CD8-positive, alpha-beta memory T cell (primary cell): ENCODE measurements around the gene CSNK2A2. TPM values are rescaled to one million over a fixed set of nuclear protein-coding genes. Genes with fewer than 3 reads are reported as not detected.

Experiments used
- CTCF ChIA-PET: fragments of 350-600 bp; sonication (Branson Sonifier 250); formaldehyde crosslinking; loops from one replicate; lab custom pipeline; 2021; ENCODE audit warnings: antibody characterized with exemption; lab: Charles Lee
- POLR2A ChIA-PET: fragments of 350-600 bp; sonication (Branson Sonifier 250); formaldehyde crosslinking; loops from one replicate; lab custom pipeline; 2021; ENCODE audit warnings: antibody characterized with exemption; lab: Charles Lee
- DNase-seq, 5 donors: peaks; one replicate each; pipeline versions ENCODE4 v3.0.0 to v3.0.0-alpha.2; 2020 to 2022; ENCODE audit warnings: mixed read lengths in 1 of 5
- H3K27ac ChIP-seq: one replicate; pipeline ENCODE4 v1.7.0; 2013; ENCODE audit warnings: low read depth, mild to moderate bottlenecking, low read length, moderate library complexity
- H3K27me3 ChIP-seq: 2 replicates; pipeline ENCODE4 v1.7.0; 2013; ENCODE audit warnings: low read length, mild to moderate bottlenecking; ENCODE audit not compliant: insufficient read depth, poor library complexity, severe bottlenecking
- H3K36me3 ChIP-seq: 2 replicates; pipeline ENCODE4 v1.7.0; 2013; ENCODE audit warnings: mild to moderate bottlenecking, low read length, moderate library complexity; ENCODE audit not compliant: insufficient read depth
- H3K4me1 ChIP-seq: 2 replicates; pipeline ENCODE4 v1.7.0; 2013; ENCODE audit warnings: mild to moderate bottlenecking, low read length, moderate library complexity; ENCODE audit not compliant: insufficient read depth
- H3K4me3 ChIP-seq: 2 replicates; pipeline ENCODE4 v1.7.0; 2013; ENCODE audit warnings: mild to moderate bottlenecking, low read length
- H3K9me3 ChIP-seq: 2 replicates; pipeline ENCODE4 v1.7.0; 2013; ENCODE audit warnings: mild to moderate bottlenecking, low read length
- H3K27ac Mint-ChIP-seq, 8 donors: one replicate each; pipeline ENCODE4 v1.8.0; 2020 to 2021; ENCODE audit warnings: mixed read lengths in 8 of 8, mild to moderate bottlenecking in 6 of 8, inconsistent platforms in 3 of 8, moderate library complexity in 3 of 8
- H3K27me3 Mint-ChIP-seq, 2 donors: one replicate each; pipeline ENCODE4 v1.8.0; 2020 to 2021; ENCODE audit warnings: mixed read lengths in 2 of 2, mild to moderate bottlenecking in 1 of 2, moderate library complexity in 1 of 2
- H3K36me3 Mint-ChIP-seq, 3 donors: one replicate each; pipeline ENCODE4 v1.8.0; 2020 to 2021; ENCODE audit warnings: mixed read lengths in 3 of 3, inconsistent platforms in 1 of 3, mild to moderate bottlenecking in 1 of 3
- H3K4me1 Mint-ChIP-seq, 3 donors: one replicate each; pipeline ENCODE4 v1.8.0; 2020 to 2021; ENCODE audit warnings: mixed read lengths in 3 of 3, inconsistent platforms in 1 of 3, mild to moderate bottlenecking in 1 of 3
- H3K4me3 Mint-ChIP-seq, 7 donors: one replicate each; pipeline ENCODE4 v1.8.0; 2020 to 2021; ENCODE audit warnings: mixed read lengths in 7 of 7, mild to moderate bottlenecking in 6 of 7, moderate library complexity in 4 of 7, inconsistent platforms in 2 of 7
- H3K9me3 Mint-ChIP-seq, 5 donors: one replicate each; pipeline ENCODE4 v1.8.0; 2020 to 2022; ENCODE audit warnings: mixed read lengths in 5 of 5, mild to moderate bottlenecking in 3 of 5, moderate library complexity in 2 of 5, inconsistent platforms in 1 of 5
- polyA plus RNA-seq: library from polyadenylated mRNA; unstranded; fragments of 300-500 nt; fragmentation: Illumina TruSeq; gene quantifications from one replicate; pipeline ENCODE4 v1.2.3, GENCODE V29; 2021
- total RNA-seq, 2 experiments: library from RNA; stranded (reverse); gene quantifications; one replicate each; pipeline ENCODE4 v1.2.3, GENCODE V29; 2021

CSNK2A2 gene
- total and polyA plus RNA-seq, 3 experiments from 2014 or later: 11.1 to 99.9 (median 99.1) TPM

DNA sequence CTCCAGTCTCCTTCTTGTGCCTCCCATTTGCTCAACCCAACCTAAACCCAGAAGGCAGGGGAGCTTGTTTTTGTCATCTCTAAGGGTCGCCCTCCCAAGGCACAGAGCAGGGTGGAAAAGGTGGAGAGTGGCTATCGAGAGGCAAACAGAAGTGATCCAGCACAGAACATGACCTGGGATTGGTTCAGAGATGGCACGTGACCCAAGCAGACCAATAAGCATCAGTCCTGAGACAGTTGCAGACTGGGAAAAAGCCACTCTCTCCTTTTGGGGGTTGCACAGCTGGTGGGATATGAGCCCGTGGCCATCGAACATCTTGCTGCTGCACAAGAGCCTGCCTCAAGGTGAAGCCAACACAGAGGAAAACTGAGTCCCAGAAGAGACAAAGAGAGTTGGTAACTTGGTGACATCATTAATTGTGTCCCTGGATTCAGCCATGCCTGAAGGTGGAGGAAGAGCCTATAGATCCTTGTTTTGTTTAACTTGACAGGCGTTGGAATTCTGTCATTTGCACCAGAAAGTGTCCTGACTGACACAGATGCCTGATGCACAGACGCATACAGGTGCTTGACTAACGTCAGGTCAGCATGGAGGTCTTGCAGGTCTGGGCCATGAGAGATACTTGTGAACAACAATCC is 28.2 kb upstream of the CSNK2A2 start:
- no peaks in the 10 kb centered on the region for H3K9me3 Mint-ChIP-seq
- no peak overlapping the region for H3K27ac Mint-ChIP-seq
- ChIA-PET POLR2A (no interaction called here), CTCF (no interaction called here)
- no peak for DNase-seq
- H3K36me3 Mint-ChIP-seq: peaks cover 0 to 9% (median 0%) of the 10 kb centered on the region in 3 donors
- H3K9me3 ChIP-seq: no peaks in the 10 kb centered on the region
- no peak overlapping the region for H3K27ac ChIP-seq
- peaks cover 29 to 30% of the 10 kb centered on the region in 2 donors for H3K27me3 Mint-ChIP-seq
- no peak overlapping the region for H3K4me3 ChIP-seq
- H3K4me3 Mint-ChIP-seq: no peak overlapping the region
- H3K4me1 ChIP-seq: no peaks in the 10 kb centered on the region
- H3K4me1 Mint-ChIP-seq: no peaks in the 10 kb centered on the region
- no peaks in the 10 kb centered on the region for H3K27me3 ChIP-seq
- no peaks in the 10 kb centered on the region for H3K36me3 ChIP-seq

DNA sequence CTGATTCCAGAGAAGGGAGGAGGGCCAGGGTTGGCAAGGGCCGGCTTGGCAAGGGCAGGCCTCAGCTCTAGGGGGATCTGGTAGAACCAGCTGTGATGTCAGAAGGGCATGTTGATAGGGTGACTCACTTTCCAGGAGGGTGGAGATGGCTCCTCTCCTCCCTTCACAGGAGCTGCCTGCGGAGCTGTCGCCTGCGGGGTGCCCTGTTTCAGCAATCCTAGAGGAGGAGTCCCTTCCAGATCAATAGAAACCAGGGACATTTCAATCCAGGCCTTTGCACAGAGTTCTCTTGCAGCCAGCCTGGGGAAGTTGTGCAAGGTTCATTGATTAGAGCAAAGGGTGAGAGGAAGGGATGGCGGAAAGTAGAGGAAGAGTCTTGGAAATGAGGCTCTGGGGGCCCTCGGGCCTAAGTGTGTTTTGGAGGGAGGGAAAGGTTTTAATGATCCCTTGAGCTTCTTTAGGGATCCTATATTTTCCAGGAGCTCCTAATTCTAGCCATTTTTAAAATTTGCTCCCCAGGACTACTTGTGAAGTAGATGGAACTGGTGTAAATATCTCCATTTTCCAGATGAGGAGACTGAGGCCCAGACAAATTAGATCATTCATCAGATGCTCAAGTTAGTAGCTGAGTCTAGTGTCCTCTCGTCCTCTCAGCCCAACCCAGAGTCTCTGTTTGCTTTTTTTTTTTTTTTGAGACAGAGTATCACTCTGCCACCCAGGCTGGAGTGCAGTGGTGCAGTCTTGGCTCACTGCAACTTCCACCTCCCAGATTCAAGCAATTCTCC is 24.8 kb upstream of the CSNK2A2 start:
- Histone ChIP-seq H3K4me1 (no peaks in the 10 kb centered on the region), H3K27ac (no peak overlapping the region), H3K36me3 (no peaks in the 10 kb centered on the region), H3K9me3 (no peaks in the 10 kb centered on the region), H3K4me3 (no peak overlapping the region), H3K27me3 (peaks cover 4% of the 10 kb centered on the region)
- ChIA-PET POLR2A (no interaction called here), CTCF (no interaction called here)
- H3K9me3 Mint-ChIP-seq: peaks cover 0 to 5% (median 0%) of the 10 kb centered on the region in 5 donors
- H3K27me3 Mint-ChIP-seq: peaks cover 33 to 42% of the 10 kb centered on the region in 2 donors
- no peak overlapping the region for H3K4me3 Mint-ChIP-seq
- DNase-seq: no peak
- no peak overlapping the region for H3K27ac Mint-ChIP-seq
- H3K36me3 Mint-ChIP-seq: peaks cover 0 to 9% (median 0%) of the 10 kb centered on the region in 3 donors
- no peaks in the 10 kb centered on the region for H3K4me1 Mint-ChIP-seq

DNA sequence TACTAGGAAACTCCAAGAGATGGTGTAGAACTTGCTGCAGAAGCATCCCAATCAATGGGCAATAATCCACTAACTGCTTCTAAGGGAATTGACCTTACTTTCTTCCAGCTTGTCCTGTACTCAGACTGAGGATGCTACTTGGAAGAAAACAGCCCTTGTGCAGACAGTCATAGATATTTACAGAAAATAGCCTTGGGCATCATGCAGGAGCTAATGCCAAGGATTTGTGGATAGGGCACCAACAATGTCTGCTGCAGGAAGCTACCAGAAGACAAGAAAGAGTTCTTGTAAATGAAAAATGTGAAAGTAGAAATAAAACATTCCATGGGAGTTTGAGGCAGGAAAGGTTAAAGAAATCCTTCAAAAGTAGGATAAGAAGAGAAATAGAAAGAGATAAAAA is 21.5 kb upstream of the CSNK2A2 start:
- Mint-ChIP-seq H3K27ac (no peak overlapping the region), H3K4me3 (no peak overlapping the region), H3K36me3 (peaks cover 0 to 12% (median 1%) of the 10 kb centered on the region in 3 donors), H3K9me3 (peaks cover 0 to 5% (median 1%) of the 10 kb centered on the region in 5 donors), H3K4me1 (no peaks in the 10 kb centered on the region), H3K27me3 (peaks cover 35 to 55% of the 10 kb centered on the region in 2 donors)
- DNase-seq: no peak
- H3K27me3 ChIP-seq: peaks cover 10% of the 10 kb centered on the region
- no peak overlapping the region for H3K27ac ChIP-seq
- no peaks in the 10 kb centered on the region for H3K4me1 ChIP-seq
- H3K36me3 ChIP-seq: no peaks in the 10 kb centered on the region
- ChIA-PET CTCF (no interaction called here), POLR2A (no interaction called here)
- H3K4me3 ChIP-seq: no peak overlapping the region
- H3K9me3 ChIP-seq: no peaks in the 10 kb centered on the region

DNA sequence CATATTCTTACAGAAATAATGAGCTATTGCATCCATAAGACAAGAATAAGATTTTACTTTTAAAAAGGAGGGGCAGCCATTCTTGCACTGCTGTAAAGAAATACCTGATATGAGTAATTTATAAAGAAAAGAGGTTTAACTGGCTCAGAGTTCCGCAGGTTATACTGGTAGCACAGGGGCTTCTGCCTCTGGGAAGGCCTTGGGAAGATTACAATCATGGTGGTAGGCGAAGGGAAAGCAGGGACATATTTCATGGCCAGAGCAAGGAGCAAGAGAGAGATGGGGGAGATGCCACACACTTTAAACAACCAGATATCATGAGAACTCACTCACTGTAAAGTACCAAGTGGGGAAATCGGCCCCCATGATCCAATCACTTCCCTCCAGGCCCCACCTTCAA is 20.9 kb upstream of the CSNK2A2 start:
- H3K27me3 ChIP-seq: peaks cover 10% of the 10 kb centered on the region
- H3K4me1 ChIP-seq: no peaks in the 10 kb centered on the region
- H3K9me3 ChIP-seq: no peaks in the 10 kb centered on the region
- Mint-ChIP-seq H3K4me1 (no peaks in the 10 kb centered on the region), H3K27me3 (peaks cover 34 to 55% of the 10 kb centered on the region in 2 donors), H3K27ac (no peak overlapping the region), H3K9me3 (peaks cover 0 to 5% (median 1%) of the 10 kb centered on the region in 5 donors), H3K36me3 (peaks cover 0 to 12% (median 1%) of the 10 kb centered on the region in 3 donors), H3K4me3 (no peak overlapping the region)
- no peaks in the 10 kb centered on the region for H3K36me3 ChIP-seq
- ChIA-PET POLR2A (no interaction called here), CTCF (interaction anchor here (0.6 kb wide), 1 partner anchor 117 kb away, joined by 3 read pairs; no protein-coding TSS in a partner anchor)
- no peak overlapping the region for H3K27ac ChIP-seq
- H3K4me3 ChIP-seq: no peak overlapping the region
- no peak for DNase-seq

DNA sequence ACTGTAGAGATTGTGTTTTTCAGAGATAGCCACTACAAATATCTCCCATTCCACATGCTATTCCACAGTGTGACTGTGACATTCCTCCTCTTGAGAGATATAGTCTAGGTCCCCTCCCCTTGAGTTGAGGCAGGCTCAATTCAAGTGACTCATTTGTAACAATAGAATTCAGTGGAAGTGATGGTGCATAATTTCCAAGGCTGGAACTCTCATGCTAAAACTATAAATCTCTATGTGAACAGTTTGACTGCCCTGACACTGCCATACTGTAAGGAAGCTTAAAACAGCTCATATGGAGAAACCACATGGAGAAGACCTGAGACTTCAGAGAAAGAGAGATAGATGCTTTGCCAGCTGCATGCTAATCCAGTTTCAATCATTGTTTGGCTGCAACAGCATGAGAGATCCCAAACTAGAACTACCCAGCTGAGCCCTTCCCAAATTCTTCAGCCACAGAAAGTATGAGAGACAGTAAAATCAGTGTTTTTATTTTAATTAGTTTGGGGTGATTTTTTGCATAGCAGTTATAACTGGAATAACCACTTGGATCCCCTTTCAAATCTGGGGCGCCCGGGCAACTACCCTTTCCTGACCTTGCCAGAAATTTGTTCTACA is 19.5 kb upstream of the CSNK2A2 start:
- peaks cover 0 to 8% (median 1%) of the 10 kb centered on the region in 3 donors for H3K36me3 Mint-ChIP-seq
- DNase-seq: no peak
- peaks cover 24 to 55% of the 10 kb centered on the region in 2 donors for H3K27me3 Mint-ChIP-seq
- no peaks in the 10 kb centered on the region for H3K4me1 Mint-ChIP-seq
- Histone ChIP-seq H3K27ac (no peak overlapping the region), H3K27me3 (peaks cover 10% of the 10 kb centered on the region), H3K4me1 (no peaks in the 10 kb centered on the region), H3K36me3 (no peaks in the 10 kb centered on the region), H3K4me3 (no peak overlapping the region), H3K9me3 (no peaks in the 10 kb centered on the region)
- CTCF ChIA-PET: no interaction called here
- peaks cover 0 to 5% (median 1%) of the 10 kb centered on the region in 5 donors for H3K9me3 Mint-ChIP-seq
- POLR2A ChIA-PET: no interaction called here
- H3K27ac Mint-ChIP-seq: no peak overlapping the region
- no peak overlapping the region for H3K4me3 Mint-ChIP-seq

DNA sequence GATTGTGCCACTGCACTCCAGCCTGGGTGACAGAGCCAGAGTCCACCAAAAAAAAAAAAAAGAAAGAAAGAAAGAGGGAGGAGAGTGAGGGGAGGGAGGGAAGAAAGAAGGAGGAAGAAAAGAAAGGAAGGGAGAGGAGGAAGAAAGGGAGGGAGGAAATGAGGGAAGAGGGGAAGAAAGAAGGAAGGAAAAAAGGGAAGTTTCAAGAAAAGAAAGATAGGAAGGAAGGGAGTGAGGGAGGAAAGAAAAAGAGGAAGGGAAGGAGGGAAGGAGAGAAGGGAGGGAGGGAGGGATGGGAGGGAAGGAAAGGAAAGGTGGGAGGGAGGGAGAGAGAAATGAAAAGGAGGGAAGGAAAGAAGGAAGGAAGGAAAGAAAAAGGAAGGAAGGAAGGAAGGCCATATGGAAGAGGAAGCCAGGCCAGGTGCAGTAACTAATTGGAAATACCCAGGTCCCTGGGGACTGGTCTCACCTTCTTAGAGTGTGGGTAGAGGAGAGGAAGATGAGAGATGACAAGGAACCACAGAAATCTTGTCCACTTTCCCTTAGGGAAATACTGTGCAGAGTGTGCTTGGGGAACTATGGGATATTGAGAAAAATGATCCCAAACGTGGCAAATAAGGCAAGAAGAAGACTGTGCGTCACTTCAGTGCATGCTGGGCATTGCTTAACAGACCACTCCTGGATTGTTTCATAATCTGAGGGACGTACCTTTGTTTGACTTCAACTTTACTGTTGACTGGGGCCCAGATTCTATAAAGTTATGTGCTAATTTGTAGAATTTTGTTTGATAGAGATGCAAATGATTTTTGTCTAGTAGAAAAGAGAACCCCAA is 15.1 kb upstream of the CSNK2A2 start:
- no peak overlapping the region for H3K27ac Mint-ChIP-seq
- POLR2A ChIA-PET: no interaction called here
- Histone ChIP-seq H3K4me3 (no peak overlapping the region), H3K4me1 (no peaks in the 10 kb centered on the region), H3K27ac (no peak overlapping the region), H3K27me3 (peaks cover 6% of the 10 kb centered on the region), H3K9me3 (no peaks in the 10 kb centered on the region), H3K36me3 (no peaks in the 10 kb centered on the region)
- H3K4me1 Mint-ChIP-seq: no peaks in the 10 kb centered on the region
- peaks cover 0 to 3% (median 1%) of the 10 kb centered on the region in 3 donors for H3K36me3 Mint-ChIP-seq
- H3K27me3 Mint-ChIP-seq: peaks cover 21 to 73% of the 10 kb centered on the region in 2 donors
- no peak for DNase-seq
- peaks cover 0 to 1% (median 0%) of the 10 kb centered on the region in 5 donors for H3K9me3 Mint-ChIP-seq
- H3K4me3 Mint-ChIP-seq: no peak overlapping the region
- CTCF ChIA-PET: no interaction called here

DNA sequence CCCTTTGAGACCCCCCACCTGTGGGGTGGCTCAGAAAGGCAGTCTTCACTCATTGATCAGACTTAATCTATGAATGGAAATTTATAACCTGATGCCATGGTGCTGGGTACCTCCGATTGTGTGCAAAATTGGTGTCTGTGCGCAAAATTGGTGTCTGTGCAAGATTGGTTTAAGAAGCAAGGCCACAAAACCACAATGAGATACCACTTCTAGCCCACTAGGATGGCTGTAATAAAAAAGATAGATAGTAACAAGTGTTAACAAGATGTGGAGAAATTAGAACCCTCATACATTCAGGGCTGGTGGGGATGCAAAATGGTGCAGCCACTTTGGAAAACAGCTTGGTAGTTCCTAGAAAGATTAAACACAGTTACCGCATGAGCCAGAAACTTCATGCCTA is 13.9 kb upstream of the CSNK2A2 start:
- no peak overlapping the region for H3K27ac ChIP-seq
- Mint-ChIP-seq H3K4me1 (no peaks in the 10 kb centered on the region), H3K27ac (no peak overlapping the region), H3K27me3 (peaks cover 14 to 64% of the 10 kb centered on the region in 2 donors), H3K36me3 (peaks cover 0 to 3% (median 0%) of the 10 kb centered on the region in 3 donors), H3K4me3 (no peak overlapping the region), H3K9me3 (peaks cover 0 to 1% (median 0%) of the 10 kb centered on the region in 5 donors)
- no peak for DNase-seq
- H3K9me3 ChIP-seq: no peaks in the 10 kb centered on the region
- H3K4me1 ChIP-seq: no peaks in the 10 kb centered on the region
- H3K4me3 ChIP-seq: no peak overlapping the region
- CTCF ChIA-PET: no interaction called here
- POLR2A ChIA-PET: no interaction called here
- H3K36me3 ChIP-seq: no peaks in the 10 kb centered on the region
- peaks cover 4% of the 10 kb centered on the region for H3K27me3 ChIP-seq
